ENCODE results near the gene UROD.
"Not testable (repeated sequence)": the region's sequence is repeated elsewhere in the genome, so short reads cannot be mapped to it uniquely, and the experiment has no call there.

Gene UROD

DNA sequence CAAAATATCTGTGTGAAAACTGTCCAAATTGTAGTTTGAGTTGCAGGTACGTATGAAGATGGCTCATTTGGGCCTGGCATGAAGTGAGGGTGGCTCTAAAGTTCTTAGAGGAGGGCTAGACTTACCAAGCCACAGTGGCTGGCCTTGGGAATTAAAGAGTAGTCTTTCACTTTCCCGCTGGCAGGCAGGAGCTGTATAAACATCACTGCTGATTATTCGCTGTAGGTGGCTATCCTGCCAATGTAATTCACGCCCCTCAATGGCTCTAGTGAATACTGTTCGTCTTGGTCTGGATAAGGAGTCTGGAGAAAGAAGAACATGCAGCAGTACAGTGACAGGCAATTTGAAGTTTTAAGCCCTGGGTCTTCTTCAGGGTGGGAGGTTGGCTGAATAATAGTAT, 31.0 kb downstream of the UROD start:
- DNase-seq = no peak

DNA sequence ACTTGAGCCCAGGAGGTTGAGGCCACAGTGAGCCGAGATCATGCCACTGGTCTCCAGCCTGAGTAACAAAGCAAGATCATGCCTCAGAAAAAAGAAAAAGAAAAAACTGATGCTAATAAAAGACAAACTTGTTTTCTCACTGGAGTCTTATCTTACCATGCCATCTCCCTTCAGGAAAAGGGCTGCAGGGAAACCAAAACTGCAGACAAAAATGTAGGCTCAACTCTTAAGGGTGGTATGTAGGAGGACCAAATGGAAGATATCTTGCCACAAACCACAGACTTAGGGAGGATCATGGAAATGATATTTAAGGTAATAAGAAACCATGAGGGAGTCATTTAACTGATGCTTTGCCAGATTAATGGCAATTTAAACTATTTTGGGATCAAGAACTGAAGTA, 32.9 kb downstream of the UROD start:
- DNase-seq = no peak

DNA sequence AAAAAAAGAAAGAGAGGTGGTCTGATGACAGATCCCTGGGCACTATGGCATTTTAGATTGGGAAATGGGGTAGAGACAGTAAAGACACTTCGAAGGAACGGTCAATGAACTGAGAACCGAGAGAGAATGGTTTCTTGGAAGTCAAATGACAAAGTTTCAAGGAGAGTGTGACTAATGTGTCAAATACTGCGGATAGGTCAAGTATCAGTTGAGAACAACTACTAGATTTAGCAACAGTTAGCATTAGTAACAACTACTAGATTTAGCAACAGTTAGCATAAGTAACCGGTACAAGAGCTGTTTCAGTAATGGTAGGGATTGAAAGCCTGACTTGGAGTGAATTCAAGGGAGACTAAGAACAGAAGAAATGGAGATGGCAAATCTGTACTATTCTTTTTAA, 35.0 kb downstream of the UROD start:
- no peak for DNase-seq

DNA sequence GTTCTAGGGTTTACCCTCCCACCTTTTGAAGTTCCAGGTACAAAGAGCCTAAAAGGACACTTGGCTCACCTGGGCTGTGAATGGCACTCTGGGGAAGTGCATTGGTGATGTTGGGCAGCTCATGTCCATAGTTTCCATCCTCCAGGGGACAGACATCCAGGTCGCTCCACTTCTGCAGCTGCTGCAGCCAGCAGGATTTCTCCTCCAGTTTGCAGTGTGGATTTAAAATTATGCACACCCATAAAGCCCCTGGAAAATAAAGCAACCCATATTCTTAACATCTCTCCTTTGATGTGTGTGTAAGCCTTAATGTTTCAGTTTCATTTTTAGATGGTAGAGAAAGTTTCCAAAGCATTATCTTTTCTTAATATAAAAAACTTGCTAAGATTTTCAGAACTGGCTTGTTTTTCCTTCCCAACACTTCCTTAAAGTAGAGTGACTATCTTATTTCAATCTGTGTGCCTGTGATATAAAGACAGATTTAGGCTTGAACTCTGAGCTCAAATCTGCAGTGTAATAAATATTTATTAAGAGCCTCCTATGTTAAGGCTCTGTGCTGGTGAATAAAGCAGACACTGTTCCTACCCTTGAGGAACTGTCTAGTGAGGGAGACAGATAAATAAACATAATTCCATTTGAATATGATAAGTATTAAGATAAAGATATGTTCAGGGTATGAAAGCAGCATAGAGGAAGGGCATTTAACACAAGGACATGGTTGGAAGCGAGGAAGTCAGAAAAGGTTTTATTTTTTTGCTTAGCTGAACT, 39.1 kb downstream of the UROD start:
- DNase-seq = no peak

DNA sequence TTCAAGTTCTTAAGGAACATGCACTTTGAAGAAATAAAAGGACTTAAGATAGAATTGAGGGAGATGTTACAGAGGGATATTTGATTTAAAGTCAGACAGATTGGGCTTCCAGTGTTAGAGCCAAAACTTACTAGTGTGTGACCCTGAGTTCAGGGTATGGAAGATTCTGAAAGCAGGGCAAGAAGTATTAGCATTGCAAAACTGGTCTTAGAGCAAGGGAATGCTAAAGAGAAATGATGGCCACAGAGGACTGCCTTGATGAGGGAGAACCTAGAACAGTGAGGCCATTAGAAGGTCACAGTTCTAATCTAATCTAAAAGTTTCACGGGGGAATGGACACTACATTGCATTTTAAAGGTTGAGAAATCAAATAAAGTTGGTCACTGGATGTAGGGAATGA, 45.5 kb downstream of the UROD start:
- DNase-seq = no peak

DNA sequence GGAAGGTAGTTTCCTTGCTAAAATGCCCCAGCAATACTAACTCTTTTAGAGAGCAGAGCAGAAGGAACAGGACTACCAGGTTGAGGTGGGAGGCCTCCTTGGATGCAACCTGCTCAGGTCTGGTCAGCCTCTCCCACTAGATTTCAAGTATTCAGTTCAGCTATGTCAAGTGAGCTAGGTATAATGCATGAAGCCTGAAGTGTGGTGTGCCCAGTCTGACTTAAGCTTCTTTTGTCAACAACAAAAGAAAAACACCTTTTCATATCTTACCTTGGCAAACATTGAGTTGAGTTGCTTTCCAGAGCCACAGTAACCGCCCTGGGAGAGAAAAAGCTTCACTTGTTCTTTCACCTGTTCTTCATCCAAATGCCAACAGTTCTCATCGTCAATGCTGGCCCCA, 47.8 kb downstream of the UROD start:
- DNase-seq = no peak

DNA sequence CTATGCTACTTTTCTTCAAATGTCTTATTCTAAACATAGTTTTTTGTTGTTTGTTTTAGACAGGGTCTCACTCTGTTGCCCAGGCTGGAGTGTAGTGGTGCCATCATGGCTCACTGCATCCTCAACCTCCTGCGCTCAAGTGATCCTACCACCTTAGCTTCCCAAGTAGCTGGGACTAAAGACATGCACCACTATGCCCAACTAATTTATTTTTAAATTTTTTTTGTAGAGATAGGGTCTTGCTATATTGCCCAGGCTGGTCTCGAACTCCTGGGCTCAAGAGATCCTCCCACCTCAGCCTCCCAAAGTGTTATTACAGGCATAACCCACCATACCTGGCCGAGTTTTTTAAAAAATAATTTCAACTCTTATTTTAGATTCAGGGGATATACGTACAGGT, 50.4 kb downstream of the UROD start:
- DNase-seq = not testable (repeated sequence)

DNA sequence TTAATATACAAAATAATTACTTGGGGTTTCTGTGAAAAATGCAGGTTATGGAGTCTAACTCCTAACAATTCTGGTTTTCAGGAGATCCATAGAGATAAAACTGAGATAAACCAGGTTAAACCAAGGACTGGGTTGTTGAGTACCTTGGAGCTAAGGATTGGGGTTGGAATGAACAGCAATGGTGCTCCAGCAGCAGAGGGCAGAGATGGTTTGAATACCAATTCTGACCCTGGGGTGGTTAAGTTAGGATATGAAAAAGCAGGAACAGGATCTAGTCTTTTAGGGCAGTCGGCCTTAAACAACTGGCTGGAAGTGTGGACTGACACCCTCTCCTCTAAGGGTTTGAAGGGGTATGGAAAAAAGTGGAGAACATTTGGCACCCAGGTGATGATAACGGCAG, 53.0 kb downstream of the UROD start:
- no peak for DNase-seq

Data from C1 segment of cervical spinal cord (tissue), 14 donors.